Uterus (tissue), 2 donors: ENCODE results near the gene MIF4GD.

ENCODE experiments used
- POLR2A ChIP-seq, 2 donors: fragments of 450-650 bp; IDR thresholded peaks; one replicate each; pipeline ENCODE4 v1.6.1; 2016; ENCODE audit warnings: antibody characterized with exemption in 2 of 2, mild to moderate bottlenecking in 1 of 2, moderate library complexity in 1 of 2
- TF ChIP-seq, protein P1 (sequence below), 4 experiments: fragments of 200-600 bp in 2 of 4; fragments of 450-650 bp in 2 of 4; sonication (generic) in 2 of 4; IDR thresholded peaks; one replicate each; pipeline ENCODE4 v1.5.1; 2016 to 2019; ENCODE audit warnings: antibody characterized with exemption in 4 of 4, mild to moderate bottlenecking in 2 of 4, moderate library complexity in 1 of 4

- TF ChIP-seq, protein P1, sequence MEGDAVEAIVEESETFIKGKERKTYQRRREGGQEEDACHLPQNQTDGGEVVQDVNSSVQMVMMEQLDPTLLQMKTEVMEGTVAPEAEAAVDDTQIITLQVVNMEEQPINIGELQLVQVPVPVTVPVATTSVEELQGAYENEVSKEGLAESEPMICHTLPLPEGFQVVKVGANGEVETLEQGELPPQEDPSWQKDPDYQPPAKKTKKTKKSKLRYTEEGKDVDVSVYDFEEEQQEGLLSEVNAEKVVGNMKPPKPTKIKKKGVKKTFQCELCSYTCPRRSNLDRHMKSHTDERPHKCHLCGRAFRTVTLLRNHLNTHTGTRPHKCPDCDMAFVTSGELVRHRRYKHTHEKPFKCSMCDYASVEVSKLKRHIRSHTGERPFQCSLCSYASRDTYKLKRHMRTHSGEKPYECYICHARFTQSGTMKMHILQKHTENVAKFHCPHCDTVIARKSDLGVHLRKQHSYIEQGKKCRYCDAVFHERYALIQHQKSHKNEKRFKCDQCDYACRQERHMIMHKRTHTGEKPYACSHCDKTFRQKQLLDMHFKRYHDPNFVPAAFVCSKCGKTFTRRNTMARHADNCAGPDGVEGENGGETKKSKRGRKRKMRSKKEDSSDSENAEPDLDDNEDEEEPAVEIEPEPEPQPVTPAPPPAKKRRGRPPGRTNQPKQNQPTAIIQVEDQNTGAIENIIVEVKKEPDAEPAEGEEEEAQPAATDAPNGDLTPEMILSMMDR (IDR thresholded peaks at IDR 0.05): no peak
- TF ChIP-seq POLR2A (IDR thresholded peaks at IDR 0.05): no peak
These were observed 8.0 kb downstream of the MIF4GD start for GRCh38 chr17:75263055-75263454.
